Kidney epithelial cell (primary cell): ENCODE measurements around the gene NT5DC1. TPM values are rescaled to one million over a fixed set of nuclear protein-coding genes. Genes with fewer than 3 reads are reported as not detected.

ENCODE experiments used
- DNase-seq: peaks from one replicate; pipeline ENCODE4 v3.0.0-alpha.2; 2010; ENCODE audit warnings: low read depth
- H3K27me3 ChIP-seq: 2 replicates; pipeline ENCODE4 v1.6.0; 2011; ENCODE audit warnings: low read length; ENCODE audit not compliant: control insufficient read depth, insufficient read depth
- H3K36me3 ChIP-seq: 2 replicates; pipeline ENCODE4 v1.5.1; 2011; ENCODE audit warnings: low read length; ENCODE audit not compliant: control insufficient read depth, insufficient read depth
- H3K4me3 ChIP-seq: 2 replicates; pipeline ENCODE4 v1.5.1; 2011; ENCODE audit warnings: low read depth, mild to moderate bottlenecking, control low read depth, low read length
- CTCF ChIP-seq: IDR thresholded peaks from 2 replicates; pipeline ENCODE4 v1.5.1; 2011; ENCODE audit warnings: mild to moderate bottlenecking, moderate library complexity, low read length, control low read depth, inconsistent platforms; ENCODE audit not compliant: insufficient read depth, poor library complexity, severe bottlenecking
- total RNA-seq: library from RNA; depleted of rRNA; stranded (reverse); fragments of >200 nt; gene quantifications from 2 replicates; pipeline ENCODE4 v1.2.3, GENCODE V29; 2015

The NT5DC1 gene
- total RNA-seq, 1 donor from 2014 or later: 19.3 TPM

- Histone ChIP-seq H3K4me3 (no peak overlapping the region), H3K27me3 (no peaks in the 10 kb centered on the region), H3K36me3 (peaks cover 1% of the 10 kb centered on the region)
- TF ChIP-seq CTCF: no peak
- no peak for DNase-seq
Observed at GRCh38 chr6:116221911-116222310, 121.3 kb downstream of the NT5DC1 start.

GRCh38 chr6:116223355-116223754 is 122.7 kb downstream of the NT5DC1 start:
- TF ChIP-seq CTCF: no peak
- H3K4me3 ChIP-seq: no peak overlapping the region
- H3K36me3 ChIP-seq: peaks cover 1% of the 10 kb centered on the region
- no peak for DNase-seq
- H3K27me3 ChIP-seq: no peaks in the 10 kb centered on the region

GRCh38 chr6:116229287-116229913 is 128.7 kb downstream of the NT5DC1 start:
- DNase-seq: peak; percentile 77
- no peaks in the 10 kb centered on the region for H3K36me3 ChIP-seq
- TF ChIP-seq CTCF: no peak
- no peaks in the 10 kb centered on the region for H3K27me3 ChIP-seq
- peak overlapping the region; percentile 16 for H3K4me3 ChIP-seq

- no peaks in the 10 kb centered on the region for H3K36me3 ChIP-seq
- no peak overlapping the region for H3K4me3 ChIP-seq
- H3K27me3 ChIP-seq: no peaks in the 10 kb centered on the region
- no peak for TF ChIP-seq CTCF
- no peak for DNase-seq
Observed at GRCh38 chr6:116234689-116235088, 134.0 kb downstream of the NT5DC1 start.

GRCh38 chr6:116238083-116238482 is 137.4 kb downstream of the NT5DC1 start:
- TF ChIP-seq CTCF: no peak

GRCh38 chr6:116239256-116239655 is 138.6 kb downstream of the NT5DC1 start:
- DNase-seq: no peak
- Histone ChIP-seq H3K27me3 (no peaks in the 10 kb centered on the region), H3K36me3 (no peaks in the 10 kb centered on the region), H3K4me3 (no peak overlapping the region)
- no peak for TF ChIP-seq CTCF

More at GRCh38 chr6:116238083-116238482, 137.4 kb downstream of the NT5DC1 start:
- Histone ChIP-seq H3K4me3 (no peak overlapping the region), H3K36me3 (no peaks in the 10 kb centered on the region), H3K27me3 (no peaks in the 10 kb centered on the region)
- DNase-seq: no peak
